GM23338 (cell line): ENCODE results near the gene PIP4K2B. TPM values are rescaled to one million over a fixed set of nuclear protein-coding genes. Genes with fewer than 3 reads are reported as not detected.

Experiments used
- ATAC-seq: fragments of 200-7000 bp; cut with Tn5 transposase; 3 replicates; pipeline ENCODE4 v1.9.1; 2020
- DNase-seq: peaks from one replicate; pipeline ENCODE4 v3.0.0-alpha.2; 2015; ENCODE audit warnings: low spot score
- H2AFZ ChIP-seq: fragments of 200-600 bp; sonication (generic); 2 replicates; pipeline ENCODE4 v1.8.0; 2016; ENCODE audit warnings: antibody characterized with exemption, mild to moderate bottlenecking, moderate library complexity
- H3F3A ChIP-seq: fragments of 200-600 bp; sonication (generic); replicated peaks from 2 replicates; pipeline ENCODE4 v1.8.0; 2017; ENCODE audit warnings: antibody characterized with exemption, mixed run types, low read depth
- H3K27ac ChIP-seq: fragments of 200-600 bp; sonication (generic); 2 replicates; pipeline ENCODE4 v1.6.1; 2016; ENCODE audit warnings: low read depth
- H3K27me3 ChIP-seq: fragments of 200-600 bp; sonication (generic); 2 replicates; pipeline ENCODE4 v1.8.0; 2016; ENCODE audit warnings: mild to moderate bottlenecking, mixed run types, moderate library complexity; ENCODE audit not compliant: insufficient read depth
- H3K36me3 ChIP-seq: fragments of 200-600 bp; sonication (generic); 2 replicates; pipeline ENCODE4 v1.8.0; 2016; ENCODE audit warnings: mild to moderate bottlenecking; ENCODE audit not compliant: insufficient read depth
- H3K4me1 ChIP-seq: fragments of 200-600 bp; sonication (generic); 2 replicates; pipeline ENCODE4 v1.8.0; 2016; ENCODE audit warnings: mild to moderate bottlenecking, moderate library complexity; ENCODE audit not compliant: insufficient read depth
- H3K4me2 ChIP-seq: fragments of 200-600 bp; sonication (generic); 2 replicates; pipeline ENCODE4 v1.7.1; 2017; ENCODE audit warnings: mixed run types
- H3K4me3 ChIP-seq: fragments of 200-600 bp; sonication (generic); 2 replicates; pipeline ENCODE4 v1.6.1; 2016; ENCODE audit warnings: mixed run types
- H3K79me2 ChIP-seq: fragments of 200-600 bp; sonication (generic); replicated peaks from 2 replicates; pipeline ENCODE4 v1.8.0; 2017; ENCODE audit warnings: mild to moderate bottlenecking; ENCODE audit not compliant: insufficient read depth
- H3K9me2 ChIP-seq: fragments of 200-600 bp; sonication (generic); 2 replicates; pipeline ENCODE4 v1.8.0; 2017; ENCODE audit not compliant: insufficient read depth
- H4K20me1 ChIP-seq: fragments of 200-600 bp; sonication (generic); replicated peaks from 2 replicates; pipeline ENCODE4 v1.8.0; 2017; ENCODE audit warnings: mild to moderate bottlenecking; ENCODE audit not compliant: insufficient read depth
- H3K27ac Mint-ChIP-seq: 2 replicates; pipeline ENCODE4 v1.8.0; 2020; ENCODE audit warnings: inconsistent platforms, mild to moderate bottlenecking, moderate library complexity, mixed read lengths
- H3K27me3 Mint-ChIP-seq: 3 replicates; pipeline ENCODE4 v1.8.0; 2022; ENCODE audit warnings: low read depth, mild to moderate bottlenecking, moderate library complexity, mixed read lengths, inconsistent platforms; ENCODE audit not compliant: insufficient read depth, poor library complexity
- H3K36me3 Mint-ChIP-seq: 3 replicates; pipeline ENCODE4 v1.8.0; 2021; ENCODE audit warnings: low read depth, mild to moderate bottlenecking, inconsistent platforms, moderate library complexity, mixed read lengths
- H3K4me1 Mint-ChIP-seq: 3 replicates; pipeline ENCODE4 v1.8.0; 2020; ENCODE audit warnings: mild to moderate bottlenecking, inconsistent platforms, mixed read lengths
- H3K4me3 Mint-ChIP-seq: 3 replicates; pipeline ENCODE4 v1.8.0; 2021; ENCODE audit warnings: moderate library complexity, mild to moderate bottlenecking, inconsistent platforms, mixed read lengths
- H3K9me3 Mint-ChIP-seq: 3 replicates; pipeline ENCODE4 v1.8.0; 2020; ENCODE audit warnings: moderate library complexity, mild to moderate bottlenecking, inconsistent platforms, mixed read lengths
- CREB1 ChIP-seq: fragments of 250-450 bp; sonication (Bioruptor Pico); IDR thresholded peaks from 2 replicates; pipeline ENCODE4 v1.5.0; 2020; ENCODE audit warnings: low read depth, mild to moderate bottlenecking, moderate library complexity
- CTCF ChIP-seq, 2 experiments: fragments of 200-600 bp in 1 of 2; sonication (generic) in 1 of 2; conservative IDR thresholded peaks; 2 replicates each; pipeline versions ENCODE4 v1.5.1 to v1.6.1; 2016 to 2017; ENCODE audit warnings: antibody characterized with exemption in 2 of 2, low read depth in 2 of 2, mild to moderate bottlenecking in 2 of 2, moderate library complexity in 1 of 2
- ETS1 ChIP-seq: IDR thresholded peaks from 2 replicates; pipeline ENCODE4 v1.6.1; 2016; ENCODE audit warnings: antibody characterized with exemption
- EZH2 ChIP-seq: fragments of 200-600 bp; sonication (generic); IDR thresholded peaks from one replicate; pipeline ENCODE4 v1.8.0; 2017; ENCODE audit warnings: antibody characterized with exemption, mild to moderate bottlenecking, low read depth; ENCODE audit not compliant: unreplicated experiment
- EZH2phosphoT487 ChIP-seq: fragments of 200-600 bp; sonication (generic); IDR thresholded peaks from one replicate; pipeline ENCODE4 v1.8.1; 2018; ENCODE audit warnings: antibody characterized with exemption; ENCODE audit not compliant: unreplicated experiment
- JUNB ChIP-seq: IDR thresholded peaks from one replicate; pipeline ENCODE4 v1.6.1; 2016; ENCODE audit warnings: antibody characterized with exemption; ENCODE audit not compliant: unreplicated experiment
- NANOG ChIP-seq: IDR thresholded peaks from 2 replicates; pipeline ENCODE4 v1.6.1; 2016; ENCODE audit warnings: antibody characterized with exemption, borderline replicate concordance
- STAT1 ChIP-seq: IDR thresholded peaks from one replicate; pipeline ENCODE4 v1.6.1; 2016; ENCODE audit warnings: antibody characterized with exemption; ENCODE audit not compliant: unreplicated experiment
- ZNF331 ChIP-seq: fragments of 250-450 bp; sonication (Bioruptor Pico); IDR thresholded peaks from 2 replicates; pipeline ENCODE4 v1.5.0; 2020; ENCODE audit warnings: low read depth, mild to moderate bottlenecking, moderate library complexity
- ZNF462 ChIP-seq: fragments of 250-450 bp; sonication (Bioruptor Pico); IDR thresholded peaks from 2 replicates; pipeline ENCODE4 v1.5.0; 2020; ENCODE audit warnings: mild to moderate bottlenecking, moderate library complexity
- polyA plus RNA-seq: library from polyadenylated mRNA; unstranded; fragments of >200 nt; fragmentation: Nextera tagmentation; extraction: Ambion mirVana; gene quantifications from 2 replicates; pipeline ENCODE4 v1.2.1, GENCODE V29; 2016
- total RNA-seq: library from RNA; depleted of rRNA; stranded (reverse); fragments of >200 nt; shearing (Covaris generic); gene quantifications from 2 replicates; pipeline ENCODE4 v1.2.3, GENCODE V29; 2014

Gene PIP4K2B
- total and polyA plus RNA-seq, 2 experiments from 2014 or later: 9.5 to 43.4 TPM

- TF ChIP-seq CTCF (conservative IDR thresholded peaks at IDR 0.05; ENCODE audit: low read depth in 2 of 2) (no peak), EZH2phosphoT487 (no peak)
Observed at GRCh38 chr17:38745545-38745944, 53.8 kb downstream of the PIP4K2B start (continued).

- peak overlapping the region; percentile 46 for H3K4me3 Mint-ChIP-seq
- peaks cover 33% of the 10 kb centered on the region for H3K27me3 Mint-ChIP-seq
Observed at GRCh38 chr17:38743556-38744171, 55.7 kb downstream of the PIP4K2B start.

More at GRCh38 chr17:38743556-38744171, 55.7 kb downstream of the PIP4K2B start:
- H3K36me3 ChIP-seq: no peaks in the 10 kb centered on the region; the same call in 1 of the 2 replicates
- H3K27me3 ChIP-seq: no peaks in the 10 kb centered on the region
- no peak overlapping the region for H3K4me3 ChIP-seq
- peaks cover 81% of the 10 kb centered on the region for H3K79me2 ChIP-seq
- no peaks in the 10 kb centered on the region; the same call in 2 of the 3 replicates for H3K9me3 Mint-ChIP-seq
- H3K4me1 Mint-ChIP-seq: peaks cover 58% of the 10 kb centered on the region
- H3K4me1 ChIP-seq: peaks cover 35% of the 10 kb centered on the region
- H3K36me3 Mint-ChIP-seq: peaks cover 44% of the 10 kb centered on the region
- H4K20me1 ChIP-seq: peaks cover 56% of the 10 kb centered on the region
- ATAC-seq: peak; percentile 41
- H3K9me2 ChIP-seq: no peaks in the 10 kb centered on the region
- H3K27ac Mint-ChIP-seq: peak overlapping the region; percentile 68; the same call in 1 of the 2 replicates
- 0 out of 2 replicates have a peak, but pooled peaks cover 3% of the 10 kb centered on the region for H3F3A ChIP-seq
- no peak for TF ChIP-seq CREB1
- no peak for TF ChIP-seq EZH2phosphoT487
- TF ChIP-seq STAT1: no peak
- TF ChIP-seq ZNF462 (CRISPR knock-in tag): no peak
- no peak for TF ChIP-seq ZNF331 (CRISPR knock-in tag)
- TF ChIP-seq NANOG: no peak
- TF ChIP-seq CTCF (conservative IDR thresholded peaks at IDR 0.05; ENCODE audit: low read depth in 2 of 2): no peak
- no peak for TF ChIP-seq EZH2
- TF ChIP-seq JUNB: no peak
- TF ChIP-seq ETS1: no peak
- peak overlapping the region; percentile 60; the same call in 1 of the 2 replicates for H3K4me2 ChIP-seq
- no peak overlapping the region for H3K27ac ChIP-seq
- peak; percentile 59 for DNase-seq
- H2AFZ ChIP-seq: no peak overlapping the region
